ENCODE measurements around the gene MAGED4.

GRCh38 chrX:52216541-52216940, 31.9 kb downstream of the MAGED4 start:
- TF ChIP-seq FOXK2 (IDR thresholded peaks at IDR 0.05) (no peak), SP1 (IDR thresholded peaks at IDR 0.05) (no peak), NFRKB (IDR thresholded peaks at IDR 0.05) (no peak), FOXA1 (IDR thresholded peaks at IDR 0.05) (no peak), SUZ12 (IDR thresholded peaks at IDR 0.05) (no peak), ELF4 (IDR thresholded peaks at IDR 0.05) (no peak), BHLHE40 (IDR thresholded peaks at IDR 0.05; ENCODE audit: borderline replicate concordance) (no peak), FOXM1 (IDR thresholded peaks at IDR 0.05; ENCODE audit: borderline replicate concordance) (no peak), TARDBP (IDR thresholded peaks at IDR 0.05) (no peak), LEF1 (IDR thresholded peaks at IDR 0.05; ENCODE audit: borderline replicate concordance) (no peak)

All from HEK293T (cell line).